ENCODE data around the gene CHSY3.

The CHSY3 gene

DNA sequence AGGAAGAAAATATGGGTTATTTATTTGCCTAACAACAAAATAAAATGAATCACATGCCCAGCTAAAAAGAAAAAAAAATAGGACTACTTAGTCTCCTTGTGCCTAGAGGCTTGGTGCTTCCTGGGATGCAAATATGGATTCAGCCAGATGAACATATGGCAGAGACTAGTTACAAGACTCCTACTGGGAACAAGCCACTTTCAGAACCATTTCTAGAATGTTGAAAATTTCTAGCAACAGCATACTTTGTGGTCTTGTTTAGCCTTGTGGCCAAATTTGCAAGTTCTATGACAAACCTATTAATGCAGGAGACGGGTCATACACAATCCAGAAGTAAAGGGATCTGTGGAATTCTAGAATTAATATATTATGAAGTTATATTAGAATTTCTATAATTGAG lies 198.7 kb downstream of the CHSY3 start:
- DNase-seq, result no peak

DNA sequence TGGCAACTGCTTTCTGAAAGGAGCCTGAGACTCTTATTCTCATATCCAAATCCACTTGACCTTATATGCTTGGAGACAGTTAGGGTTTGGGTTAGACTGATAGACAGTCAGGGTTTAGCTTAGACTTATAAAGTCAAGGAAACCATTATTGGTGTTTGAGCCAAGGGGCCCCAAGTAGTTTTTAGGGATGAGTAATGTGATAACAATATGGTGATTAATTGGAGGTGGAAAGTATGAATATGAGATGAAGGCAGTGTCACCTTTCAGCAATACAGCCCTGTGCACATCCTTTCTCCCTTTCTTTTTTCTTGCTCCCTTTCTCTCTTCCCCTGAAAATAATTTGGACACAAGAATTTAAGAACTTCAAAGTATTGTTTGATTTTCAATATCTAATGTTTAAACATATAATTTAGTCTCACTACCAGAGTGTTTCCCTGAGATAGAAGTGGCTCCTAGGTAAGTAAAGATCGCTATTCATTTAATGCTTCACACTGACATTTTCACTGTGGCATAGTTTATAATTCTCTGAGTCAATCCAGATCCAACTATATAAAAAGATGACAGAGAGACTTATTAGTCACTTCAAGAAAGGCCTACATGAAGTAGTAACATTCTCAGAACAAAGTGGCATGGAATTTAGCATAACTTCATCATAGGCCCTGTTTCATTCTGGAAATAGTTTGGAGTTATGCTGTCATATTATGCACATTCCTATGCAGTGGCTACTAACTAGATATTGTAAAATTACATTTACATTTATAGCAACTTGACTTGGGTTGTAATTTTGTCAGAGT lies 200.8 kb downstream of the CHSY3 start:
- DNase-seq, result no peak

GRCh38 chr5:130106480-130106879 lies 202.2 kb downstream of the CHSY3 start:
- DNase-seq, result no peak

GRCh38 chr5:130109152-130109551 lies 204.9 kb downstream of the CHSY3 start:
- DNase-seq, result peak; percentile 14

DNA sequence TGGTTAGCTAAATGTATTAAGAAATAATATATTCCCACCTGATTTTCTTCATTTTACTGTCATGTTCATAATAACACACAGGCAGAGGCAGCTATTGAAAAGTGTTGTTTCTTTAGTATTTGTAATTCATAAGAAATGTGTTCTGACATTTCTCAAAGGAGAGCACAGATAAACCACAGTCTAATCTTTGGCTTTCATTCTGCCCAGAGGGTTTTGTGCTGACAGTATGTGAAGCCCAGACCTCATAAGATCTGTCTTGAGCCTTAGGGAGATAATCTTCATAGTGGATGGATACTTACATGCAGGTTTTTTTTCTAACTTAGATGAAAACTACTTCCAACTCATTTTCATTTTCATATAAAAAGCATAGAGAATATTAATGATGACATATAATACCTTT lies 206.1 kb downstream of the CHSY3 start:
- DNase-seq, result no peak

GRCh38 chr5:130111746-130112145 lies 207.5 kb downstream of the CHSY3 start:
- DNase-seq, result no peak

DNA sequence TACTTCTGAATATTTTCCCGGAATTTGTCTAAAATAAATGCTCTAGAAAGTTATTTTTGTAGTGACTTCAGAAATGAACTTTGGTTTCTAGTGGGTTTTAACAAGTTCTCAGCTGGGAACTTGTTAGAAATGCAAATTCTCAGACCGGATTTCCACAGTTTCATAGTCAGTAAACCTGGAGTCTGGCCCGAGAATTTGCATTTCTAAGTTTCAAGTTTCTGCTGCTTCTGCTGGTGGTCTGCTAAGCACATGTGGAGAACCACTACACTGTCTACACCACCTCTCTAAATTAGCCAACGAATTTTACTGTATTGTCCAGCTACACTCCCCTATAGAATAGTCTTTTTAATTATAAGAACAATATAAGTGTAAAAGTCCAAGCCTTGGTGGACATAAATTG lies 208.0 kb downstream of the CHSY3 start:
- DNase-seq, result no peak

GRCh38 chr5:130115686-130116085 lies 211.4 kb downstream of the CHSY3 start:
- DNase-seq, result no peak

GRCh38 chr5:130116462-130116861 lies 212.2 kb downstream of the CHSY3 start:
- no peak for DNase-seq

GRCh38 chr5:130116972-130117371 lies 212.7 kb downstream of the CHSY3 start:
- DNase-seq, result no peak

DNA sequence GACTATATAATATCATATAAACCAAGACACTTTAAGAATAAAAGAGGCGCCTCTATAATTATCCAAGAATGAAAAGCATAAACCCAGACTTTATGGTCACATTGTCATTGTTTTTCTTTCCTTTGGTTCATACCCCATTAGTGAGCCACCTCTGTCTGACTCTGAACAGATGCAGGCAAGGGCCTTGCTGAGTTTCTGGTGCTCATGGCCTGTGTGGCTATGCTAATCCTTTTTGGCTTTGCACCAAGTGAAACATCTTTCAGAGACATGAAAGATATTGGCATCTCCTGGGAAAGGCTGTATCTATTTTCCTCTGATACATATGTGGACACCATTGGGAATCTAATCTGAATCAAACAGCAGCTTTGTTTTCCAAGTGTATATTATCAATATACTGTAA lies 222.5 kb downstream of the CHSY3 start:
- no peak for DNase-seq

GRCh38 chr5:130135506-130135905 lies 231.2 kb downstream of the CHSY3 start:
- DNase-seq, result no peak

GRCh38 chr5:130136300-130136699 lies 232.0 kb downstream of the CHSY3 start:
- DNase-seq, result no peak

- no peak for DNase-seq
These were observed 233.4 kb downstream of the CHSY3 start for GRCh38 chr5:130137681-130138080.

DNA sequence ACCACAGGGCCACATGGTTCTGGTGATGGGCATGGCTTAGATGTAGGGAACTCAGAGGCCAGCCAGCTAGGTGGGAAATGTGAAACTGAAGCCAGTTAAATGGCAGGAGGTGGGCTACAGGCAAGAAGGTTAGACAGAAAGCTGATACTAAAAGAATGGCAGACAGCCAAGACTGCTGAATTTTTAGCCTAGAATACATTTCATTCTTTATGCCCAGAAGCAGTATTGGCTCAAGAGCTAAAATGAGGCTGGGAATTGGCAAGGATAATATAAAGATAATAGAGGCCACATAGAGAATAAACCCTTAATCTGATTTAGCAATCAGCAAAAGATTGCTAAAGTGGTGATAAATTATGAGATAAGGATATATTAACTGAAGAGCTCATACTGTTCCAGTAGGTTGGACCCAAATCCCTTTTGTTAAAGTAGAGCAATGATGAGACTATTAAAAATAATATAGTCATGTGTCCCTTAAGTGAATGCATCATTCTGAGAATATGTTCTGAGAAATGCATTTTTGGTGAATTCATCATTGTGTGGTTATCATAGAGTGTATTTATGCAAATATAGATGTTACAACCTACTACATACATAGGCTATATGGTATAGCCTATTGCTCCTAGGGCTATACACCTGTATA lies 234.3 kb downstream of the CHSY3 start:
- no peak for DNase-seq

GRCh38 chr5:130141659-130142320 lies 237.5 kb downstream of the CHSY3 start:
- DNase-seq, result no peak

- DNase-seq, result no peak
These were observed 247.0 kb downstream of the CHSY3 start for GRCh38 chr5:130151239-130151638.

DNA sequence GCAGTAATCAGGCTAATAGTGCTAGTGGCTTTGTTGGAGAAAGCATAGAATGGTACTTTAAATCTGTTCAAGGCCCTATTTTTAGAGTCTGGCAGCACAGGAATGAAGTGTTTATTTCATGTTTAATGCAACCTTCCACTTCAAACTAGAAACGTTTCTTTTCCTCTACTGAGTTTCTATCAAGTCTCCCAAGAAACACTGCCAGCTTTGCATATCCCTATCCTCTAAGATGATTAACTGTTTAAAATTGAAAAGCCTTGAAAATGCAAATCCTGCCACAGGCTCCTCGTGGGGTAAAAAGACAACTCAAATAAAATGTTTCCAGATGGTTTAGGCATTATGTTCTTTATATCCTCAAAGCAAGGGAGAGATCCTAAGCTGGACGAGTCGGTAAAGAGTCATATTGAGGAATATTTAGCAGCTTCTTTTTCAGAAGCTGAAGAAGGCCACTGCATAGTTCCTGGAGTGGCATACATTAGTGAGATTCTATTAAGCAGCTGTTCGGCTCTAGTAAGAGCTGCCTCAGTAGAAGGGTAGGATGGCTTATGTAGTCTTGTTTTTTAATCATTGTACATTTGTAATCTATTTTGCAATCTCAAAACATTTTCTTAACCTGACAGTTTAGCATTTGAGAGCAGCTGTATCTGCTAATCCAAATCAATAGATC lies 251.2 kb downstream of the CHSY3 start:
- no peak for DNase-seq

DNA sequence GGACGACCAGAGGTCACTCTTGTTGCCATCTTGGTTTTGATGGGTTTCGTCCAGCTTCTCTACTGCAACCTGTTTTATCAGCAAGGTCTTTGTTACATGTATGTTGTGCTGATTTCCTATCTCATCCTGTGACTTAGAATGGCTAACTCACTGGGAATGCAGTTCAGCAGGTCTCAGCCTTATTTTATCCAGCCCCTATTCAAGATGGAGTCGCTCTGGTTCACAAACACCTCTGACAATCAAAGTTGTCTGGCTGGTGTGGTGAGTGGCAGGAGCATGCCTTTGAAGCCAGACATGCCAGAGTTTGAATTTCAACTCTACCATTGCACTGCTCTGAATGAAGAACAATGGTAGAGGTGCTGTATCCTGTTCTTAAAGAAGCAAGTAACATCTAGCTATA lies 253.8 kb downstream of the CHSY3 start:
- DNase-seq, result no peak

DNA sequence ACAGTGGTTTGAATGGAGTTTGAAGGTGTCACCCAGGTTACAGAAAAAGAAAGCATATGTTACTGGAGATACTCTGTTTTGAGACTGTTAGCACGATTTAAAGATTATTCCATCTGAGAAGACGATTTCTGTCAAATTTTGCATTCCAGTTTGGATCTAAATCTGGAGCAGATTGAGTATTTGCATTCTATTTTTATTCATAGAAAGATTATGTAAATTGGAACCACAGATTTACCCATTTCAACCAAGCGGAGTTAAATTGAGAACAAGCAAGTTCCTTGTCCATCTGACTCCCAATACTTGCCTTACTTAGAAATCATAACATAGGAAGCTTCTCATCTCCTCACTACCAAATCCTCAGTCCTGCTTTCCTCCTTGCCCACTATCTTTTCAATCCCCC lies 255.7 kb downstream of the CHSY3 start:
- DNase-seq, result no peak

DNA sequence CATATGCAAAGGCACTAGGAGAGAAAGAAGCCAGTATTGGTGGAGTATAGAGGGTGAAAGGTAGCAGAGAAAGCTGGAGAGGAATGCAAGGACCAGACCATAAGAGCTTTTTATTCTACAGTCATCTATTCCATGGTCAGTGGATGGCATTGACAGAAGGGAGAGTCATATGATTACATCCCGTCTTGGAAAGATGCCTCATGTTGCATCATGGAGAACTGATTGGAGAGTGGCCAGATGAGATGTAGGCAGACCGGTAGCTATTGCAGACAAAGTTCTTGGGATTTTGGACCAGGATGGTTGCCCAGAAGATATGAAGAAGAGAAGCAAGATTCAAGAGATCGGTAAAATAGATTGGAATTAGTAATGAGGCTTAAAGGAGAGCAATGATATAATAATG lies 260.7 kb downstream of the CHSY3 start:
- no peak for DNase-seq

- DNase-seq, result no peak
These were observed 262.7 kb downstream of the CHSY3 start for GRCh38 chr5:130166839-130167490.

GRCh38 chr5:130168211-130168610 lies 263.9 kb downstream of the CHSY3 start:
- no peak for DNase-seq
